DMS 273 treated with DMSO at 0.1 percent for 48 hours (cell line): ENCODE measurements around the gene STPG4.

Source experiments
- DNase-seq: peaks from one replicate; lab custom pipeline; 2025; lab: John Stamatoyannopoulos, UW

The STPG4 gene

GRCh38 chr2:47087051-47087450, 68.1 kb downstream of the STPG4 start:
- no peak for DNase-seq

GRCh38 chr2:47086571-47086970, 68.5 kb downstream of the STPG4 start:
- DNase-seq, result no peak

- no peak for DNase-seq
Measured at GRCh38 chr2:47086054-47086471, 69.0 kb downstream of the STPG4 start.

GRCh38 chr2:47083886-47084687, 71.0 kb downstream of the STPG4 start:
- no peak for DNase-seq

GRCh38 chr2:47083485-47083884, 71.6 kb downstream of the STPG4 start:
- DNase-seq, result no peak

GRCh38 chr2:47083005-47083404, 72.1 kb downstream of the STPG4 start:
- no peak for DNase-seq

- no peak for DNase-seq
Measured at GRCh38 chr2:47080888-47081301, 74.2 kb downstream of the STPG4 start.

GRCh38 chr2:47079515-47080412, 75.3 kb downstream of the STPG4 start:
- no peak for DNase-seq

- DNase-seq, result no peak
Measured at GRCh38 chr2:47078541-47079482, 76.3 kb downstream of the STPG4 start.

- no peak for DNase-seq
Measured at GRCh38 chr2:47077442-47078117, 77.5 kb downstream of the STPG4 start.

GRCh38 chr2:47076586-47077441, 78.3 kb downstream of the STPG4 start:
- DNase-seq, result no peak

GRCh38 chr2:47076126-47076506, 79.0 kb downstream of the STPG4 start:
- DNase-seq, result no peak

- no peak for DNase-seq
Measured at GRCh38 chr2:47075361-47076125, 79.6 kb downstream of the STPG4 start.

GRCh38 chr2:47074691-47075090, 80.4 kb downstream of the STPG4 start:
- no peak for DNase-seq

- DNase-seq, result no peak
Measured at GRCh38 chr2:47073641-47074040, 81.5 kb downstream of the STPG4 start.

- DNase-seq, result no peak
Measured at GRCh38 chr2:47073217-47073616, 81.9 kb downstream of the STPG4 start.

- DNase-seq, result no peak
Measured at GRCh38 chr2:47072728-47073191, 82.3 kb downstream of the STPG4 start.

- DNase-seq, result peak; percentile 73
Measured at GRCh38 chr2:47072018-47072691, 83.0 kb downstream of the STPG4 start.
